EL (cell line): ENCODE results near the gene SH3BP1.
"Not testable (repeated sequence)": the region's sequence is repeated elsewhere in the genome, so short reads cannot be mapped to it uniquely, and the experiment has no call there.

Experiments
- DNase-seq: peaks from one replicate; pipeline ENCODE4 v3.0.0-alpha.2; 2016

The SH3BP1 gene

DNA sequence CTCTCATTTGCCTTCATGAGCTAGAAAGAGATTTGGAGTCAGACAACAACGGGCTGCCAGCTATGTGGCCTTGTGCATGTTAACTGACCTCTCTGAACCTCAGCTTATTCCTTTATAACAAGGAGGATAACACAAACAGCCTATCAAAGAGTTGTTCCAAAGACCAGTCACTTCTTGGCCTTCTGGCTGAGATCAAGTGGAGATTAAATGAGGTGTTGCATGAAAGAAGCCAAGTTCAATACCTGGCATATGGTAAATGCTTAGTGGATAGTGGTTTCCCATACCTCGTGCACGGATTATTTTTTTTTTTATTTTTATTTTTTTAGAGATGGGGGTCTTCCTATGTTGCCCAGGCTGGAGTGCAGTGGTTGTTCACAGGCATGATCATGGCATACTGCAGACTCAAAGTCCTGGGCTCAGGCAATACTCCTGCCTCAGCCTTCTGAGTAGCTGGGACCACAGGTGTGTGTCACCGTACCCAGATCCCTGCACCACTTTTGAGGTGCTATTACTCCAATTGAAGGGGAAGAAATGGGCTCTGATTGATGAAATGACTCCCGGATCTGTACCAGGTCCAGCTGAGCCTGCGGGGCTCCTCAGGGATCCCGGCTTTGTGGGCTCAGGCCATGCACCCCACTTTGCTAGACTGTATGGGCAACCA, 40.9 kb downstream of the SH3BP1 start:
- peak; percentile 45 for DNase-seq

DNA sequence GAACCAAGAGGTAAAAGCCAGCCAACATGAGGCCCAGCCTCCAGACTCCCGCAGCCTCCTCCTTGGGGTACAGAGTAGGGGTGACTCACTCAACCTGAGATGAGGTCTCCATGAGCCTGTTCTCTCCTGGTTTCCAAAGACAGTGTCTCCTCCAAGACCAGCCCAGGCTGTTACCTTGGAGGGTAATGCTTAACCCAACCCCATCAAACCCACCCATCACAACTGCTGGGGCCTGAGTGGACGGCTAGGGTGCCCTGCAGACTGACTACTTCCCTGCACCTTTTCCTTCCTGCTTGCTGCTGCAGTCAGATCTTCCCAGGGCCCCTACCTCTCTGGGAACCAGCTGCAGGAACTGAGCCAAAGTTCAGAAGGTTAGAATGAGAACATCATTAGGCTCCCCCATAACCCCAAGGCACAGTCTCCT, 41.5 kb downstream of the SH3BP1 start:
- DNase-seq, result peak; percentile 73

- peak; percentile 83 for DNase-seq
These were observed 42.1 kb downstream of the SH3BP1 start for GRCh38 chr22:37681556-37682049.

DNA sequence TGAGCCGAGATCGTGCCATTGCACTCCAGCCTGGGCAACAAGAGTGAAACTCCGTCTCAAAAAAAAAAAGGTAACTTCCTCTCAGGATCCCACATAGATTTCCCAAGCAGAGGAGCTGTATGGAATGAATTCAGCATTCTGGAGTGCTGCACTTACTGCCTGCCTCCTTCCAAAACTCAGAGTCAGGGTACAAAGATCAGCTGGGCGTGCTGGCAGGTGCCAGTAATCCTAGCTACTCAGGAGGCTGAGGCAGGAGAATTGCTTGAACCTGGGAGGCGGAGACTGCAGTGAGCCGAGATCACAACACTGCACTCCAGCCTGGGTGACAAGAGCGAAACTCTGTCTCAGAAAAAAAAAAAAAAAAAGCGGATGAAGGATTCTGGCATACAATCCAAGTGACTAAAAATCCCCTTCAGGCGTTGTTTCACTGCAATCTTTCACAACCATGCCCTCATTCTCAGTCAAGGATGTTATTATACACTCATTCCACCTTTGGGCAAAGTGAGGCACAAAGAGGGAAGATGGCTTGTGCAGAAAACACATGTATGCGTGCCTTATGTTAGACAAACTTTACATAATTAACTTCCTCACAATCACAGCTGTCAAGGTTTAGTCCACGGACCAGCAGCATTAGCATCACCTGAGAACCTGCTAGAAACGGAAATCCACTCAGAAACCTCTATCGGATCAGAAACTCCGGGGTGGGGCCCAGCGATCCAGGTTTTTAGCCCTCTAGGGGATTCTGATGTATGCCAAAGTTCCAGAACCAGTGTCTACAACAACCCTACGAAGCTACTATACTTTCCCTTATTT, 45.5 kb downstream of the SH3BP1 start:
- DNase-seq, result no peak

DNA sequence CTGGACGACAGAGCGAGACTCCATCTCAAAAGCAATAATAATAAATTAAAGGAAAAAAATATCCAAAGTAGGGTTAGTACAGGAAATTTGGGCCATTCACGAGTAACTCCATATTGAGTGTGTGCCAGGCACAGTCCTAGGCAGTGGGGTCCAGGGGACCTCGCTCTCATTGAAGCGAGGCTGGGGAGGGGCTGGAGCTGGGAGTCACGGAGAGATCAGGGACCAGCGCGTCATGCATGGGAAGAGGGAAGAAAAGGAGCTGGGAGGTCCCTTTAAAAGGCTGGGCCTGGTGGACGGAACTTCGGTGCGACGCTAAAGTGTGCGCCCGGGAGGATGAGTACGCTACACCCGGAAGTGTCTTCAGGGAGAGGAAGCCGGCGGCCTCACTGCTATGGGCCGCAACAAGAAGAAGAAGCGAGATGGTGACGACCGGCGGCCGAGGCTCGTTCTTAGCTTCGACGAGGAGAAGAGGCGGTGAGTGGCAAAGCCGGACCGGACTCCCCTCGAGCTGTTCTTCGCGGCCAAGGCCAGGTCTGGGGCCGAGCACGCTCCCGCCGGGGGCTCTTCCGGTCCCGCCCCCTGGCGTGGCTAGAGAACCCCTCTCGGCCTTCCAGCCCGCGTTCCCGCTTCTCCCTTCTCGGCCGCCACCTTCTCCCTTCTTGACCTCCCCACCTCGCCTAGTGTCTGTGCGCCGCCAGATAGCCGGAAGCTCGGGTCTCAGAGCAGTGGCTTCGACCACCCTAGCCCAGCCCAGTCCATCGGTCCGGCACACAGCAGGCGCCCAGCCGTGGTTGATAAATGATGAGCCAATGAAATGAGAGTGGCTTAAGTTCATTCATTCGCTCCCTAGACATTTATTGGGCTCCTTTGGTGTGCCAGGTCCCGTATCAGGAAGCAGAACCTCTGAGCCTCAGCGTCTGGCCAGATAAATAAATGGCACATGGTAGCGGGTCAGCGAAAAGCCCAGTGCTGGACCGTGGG, 46.8 kb downstream of the SH3BP1 start, which contains the start of gene NOL12:
TSS of gene NOL12 (plus strand) at position 342 of the 981 bp plus-strand sequence. CDS start at position 392, 50 bp downstream.
- peak; percentile 89 for DNase-seq

DNA sequence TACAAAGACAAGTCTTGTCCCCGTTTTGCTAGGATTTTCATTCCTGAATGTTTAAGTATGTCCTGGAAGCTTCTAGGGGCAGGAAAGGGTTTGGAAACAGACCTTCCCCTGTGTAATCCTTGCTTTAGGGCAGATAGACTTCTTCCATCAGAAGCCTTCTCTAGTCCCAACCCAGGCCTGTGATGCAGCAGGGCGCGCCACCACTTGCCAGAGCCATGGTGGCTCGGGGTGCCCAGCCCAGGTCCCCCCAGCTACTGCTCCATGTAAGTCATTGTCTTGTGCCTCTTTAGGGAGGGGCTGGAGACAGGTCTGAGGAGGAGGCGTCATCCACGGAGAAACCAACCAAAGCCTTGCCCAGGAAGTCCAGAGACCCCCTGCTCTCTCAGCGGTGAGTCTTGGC, 50.9 kb downstream of the SH3BP1 start:
- DNase-seq, result no peak

DNA sequence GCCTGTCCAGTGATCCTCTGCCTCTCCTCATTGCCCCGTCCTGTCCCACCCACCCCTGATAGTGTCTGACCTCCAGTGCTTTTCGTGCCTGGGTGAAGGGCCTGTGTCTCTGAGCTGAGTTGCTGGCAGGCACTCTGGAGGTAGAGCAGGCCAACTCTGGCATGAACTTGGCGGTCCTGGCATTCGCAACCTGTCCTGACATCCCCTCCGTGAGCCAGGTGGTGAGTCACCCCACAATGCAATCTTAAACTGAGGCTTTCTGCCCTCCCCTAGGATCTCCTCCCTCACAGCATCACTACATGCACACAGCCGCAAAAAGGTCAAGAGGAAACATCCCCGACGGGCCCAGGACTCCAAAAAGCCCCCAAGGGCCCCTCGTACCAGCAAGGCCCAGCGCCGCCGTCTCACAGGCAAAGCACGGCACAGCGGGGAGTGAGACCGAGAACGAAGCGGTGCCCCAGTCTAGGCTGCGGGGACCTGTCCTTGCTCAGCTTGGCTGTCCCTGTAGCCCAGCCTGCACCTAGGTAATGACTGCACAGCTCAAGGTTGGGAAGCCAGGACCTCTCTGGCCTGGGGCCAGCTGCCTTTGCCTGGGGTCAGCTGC, 51.5 kb downstream of the SH3BP1 start:
- DNase-seq, result no peak

- no peak for DNase-seq
These were observed 53.3 kb downstream of the SH3BP1 start for GRCh38 chr22:37692627-37693285.

DNA sequence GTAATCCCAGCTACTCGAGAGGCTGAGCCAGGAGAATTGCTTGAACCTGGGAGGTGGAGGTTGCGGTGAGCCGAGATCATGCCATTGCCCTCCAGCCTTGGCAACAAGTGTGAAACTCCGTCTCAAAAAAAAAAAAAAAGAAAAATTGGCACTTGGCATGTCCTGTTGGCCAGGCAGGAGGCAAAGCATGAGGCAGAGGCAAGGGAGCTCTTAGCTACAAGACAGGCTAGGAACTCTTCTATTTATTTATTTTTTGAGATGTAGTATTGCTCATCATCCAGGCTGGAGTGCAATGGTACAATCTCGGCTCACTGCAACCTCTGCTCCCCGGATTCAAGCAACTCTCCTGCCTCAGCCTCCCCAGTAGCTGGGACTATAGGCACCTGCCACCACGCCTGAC, 54.7 kb downstream of the SH3BP1 start:
- not testable (repeated sequence) for DNase-seq

- DNase-seq, result not testable (repeated sequence)
These were observed 56.8 kb downstream of the SH3BP1 start for GRCh38 chr22:37696260-37696656.

DNA sequence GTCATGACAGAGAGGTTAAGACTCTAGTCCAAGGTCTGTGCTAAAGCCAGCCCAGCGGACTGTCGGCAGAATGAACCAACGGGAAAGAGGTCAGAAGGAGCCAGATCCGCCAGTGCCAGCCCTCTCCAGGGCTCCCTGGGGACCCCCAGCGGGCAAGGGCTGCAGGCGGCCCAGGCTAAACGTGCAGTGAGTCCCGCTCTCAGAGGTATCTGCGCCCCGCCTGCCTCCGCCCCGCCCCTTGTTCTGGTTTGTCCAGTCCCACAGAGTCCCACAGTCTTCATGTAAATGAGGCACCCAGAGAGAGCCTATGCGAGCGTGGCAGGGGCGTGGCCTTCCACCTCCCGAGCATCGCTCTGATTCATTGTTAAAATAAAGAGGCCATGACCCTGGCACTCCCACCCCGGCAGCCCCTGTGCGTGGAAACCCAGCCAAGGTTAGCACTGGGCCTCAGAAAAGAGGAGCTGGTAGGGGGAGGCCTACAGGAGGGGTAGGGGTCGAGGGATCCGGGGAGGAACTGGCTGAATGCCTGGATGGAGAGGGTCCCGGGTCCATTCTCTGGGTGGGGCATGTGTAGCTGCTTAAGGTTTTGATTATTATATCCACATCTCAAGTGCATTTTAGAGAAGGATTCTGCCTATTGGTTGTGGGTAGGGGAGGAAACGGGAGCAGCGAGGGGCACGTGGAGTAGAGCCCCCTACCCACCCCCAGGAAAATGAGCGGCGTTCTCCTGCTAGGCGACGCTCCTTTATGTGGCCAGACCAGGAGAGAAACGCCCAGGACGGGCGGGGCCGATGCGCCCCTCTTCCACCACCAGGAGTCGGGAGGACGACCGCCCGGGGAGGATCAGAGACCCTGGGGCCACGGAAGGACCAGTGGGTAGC, 57.4 kb downstream of the SH3BP1 start, which contains the start of gene TRIOBP:
TSS of gene TRIOBP (plus strand) at position 392 of the 881 bp plus-strand sequence. CDS start 4,318 bp downstream, outside the sequence.
- DNase-seq, result peak; percentile 96

DNA sequence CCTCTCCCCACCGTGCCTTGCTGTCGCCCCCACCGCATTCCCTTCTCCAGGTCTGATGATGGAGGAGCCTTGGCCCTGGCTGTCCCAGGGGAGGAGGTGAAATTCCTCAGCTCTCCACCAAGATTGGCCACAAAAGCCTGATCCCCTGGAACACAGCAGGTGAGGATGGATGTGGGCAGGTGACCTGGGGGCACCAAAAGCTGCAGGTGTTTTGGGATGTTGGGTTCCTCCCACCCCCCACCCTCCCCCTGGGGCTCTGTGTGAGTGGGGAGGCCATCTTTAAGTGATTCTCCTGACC, 58.0 kb downstream of the SH3BP1 start:
- no peak for DNase-seq

DNA sequence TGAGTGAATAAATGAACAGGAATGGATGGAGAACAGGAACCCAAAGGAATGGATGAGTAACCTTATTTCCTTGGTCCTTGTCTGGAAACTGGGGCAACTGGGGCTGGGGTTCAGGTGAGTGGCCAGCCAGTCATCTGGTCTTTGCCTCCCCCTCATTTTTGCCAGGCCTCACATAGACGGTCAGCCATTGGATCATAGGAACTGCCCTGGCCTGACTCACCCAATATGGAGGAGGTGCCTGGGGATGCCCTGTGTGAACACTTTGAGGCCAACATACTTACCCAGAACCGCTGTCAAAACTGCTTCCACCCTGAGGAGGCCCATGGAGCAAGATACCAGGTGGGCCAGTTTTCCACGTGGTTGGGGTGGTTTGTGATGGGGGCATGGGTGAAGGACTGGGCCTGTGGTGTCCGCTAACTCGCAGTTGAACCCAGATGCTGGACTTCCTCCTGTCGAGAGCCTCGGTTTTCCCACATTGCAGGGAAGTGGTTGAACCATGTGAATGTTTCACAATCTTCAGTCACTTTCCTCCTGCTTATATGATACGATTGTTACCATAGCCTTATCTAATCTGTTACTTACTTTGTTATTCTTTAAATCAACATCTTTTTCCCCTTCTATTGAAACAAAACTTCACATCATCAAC, 61.8 kb downstream of the SH3BP1 start:
- no peak for DNase-seq

GRCh38 chr22:37703906-37704305, 64.4 kb downstream of the SH3BP1 start:
- DNase-seq, result no peak

- no peak for DNase-seq
These were observed 65.2 kb downstream of the SH3BP1 start for GRCh38 chr22:37704645-37705044.

GRCh38 chr22:37705205-37705604, 65.7 kb downstream of the SH3BP1 start:
- no peak for DNase-seq
